PC-3 (cell line): Measurements from ENCODE around the gene ENTPD2. TPM values are rescaled to one million over a fixed set of nuclear protein-coding genes. Genes with fewer than 3 reads are reported as not detected.

Source experiments
- ATAC-seq: fragments of 200-7000 bp; cut with Tn5 transposase; 2 replicates; pipeline ENCODE4 v1.9.1; 2020; ENCODE audit warnings: mild to moderate bottlenecking, moderate library complexity
- BruUV-seq: library from RNA; stranded (reverse); fragments of 400-500 nt; replicated peaks from 2 replicates; lab custom pipeline; 2021; lab: Mats Ljungman, UMichigan
- CTCF ChIA-PET: fragments of 300-600 bp; sonication (Branson Sonifier 250); formaldehyde crosslinking; loops from one replicate; lab custom pipeline; 2022; ENCODE audit warnings: antibody characterized with exemption; lab: Charles Lee
- POLR2A ChIA-PET: fragments of 300-600 bp; sonication (Branson Sonifier 250); formaldehyde crosslinking; loops from one replicate; lab custom pipeline; 2022; ENCODE audit warnings: antibody characterized with exemption; ENCODE audit not compliant: unreplicated experiment; lab: Charles Lee
- DNase-seq: peaks from one replicate; pipeline ENCODE4 v3.0.0-alpha.2; 2015
- H2AFZ ChIP-seq: fragments of 300-600 bp; sonication (generic); 2 replicates; pipeline ENCODE4 v1.6.0; 2016; ENCODE audit warnings: antibody characterized with exemption, low read length
- H3F3A ChIP-seq: fragments of 300-600 bp; sonication (generic); one replicate; pipeline ENCODE4 v1.6.0; 2017; ENCODE audit warnings: antibody characterized with exemption, low read length, control low read depth, mild to moderate bottlenecking; ENCODE audit not compliant: unreplicated experiment
- H3K27ac ChIP-seq: fragments of 300-600 bp; sonication (generic); 2 replicates; pipeline ENCODE4 v1.5.1; 2016; ENCODE audit warnings: mild to moderate bottlenecking, low read length
- H3K27me3 ChIP-seq: fragments of 300-600 bp; sonication (generic); 2 replicates; pipeline ENCODE4 v1.6.1; 2016; ENCODE audit warnings: low read length, mixed read lengths
- H3K36me3 ChIP-seq: fragments of 300-600 bp; sonication (generic); 2 replicates; pipeline ENCODE4 v1.6.1; 2016; ENCODE audit warnings: low read depth, mixed run types, low read length, mixed read lengths
- H3K4me1 ChIP-seq: fragments of 300-600 bp; sonication (generic); 2 replicates; pipeline ENCODE4 v1.5.1; 2016; ENCODE audit warnings: low read length; ENCODE audit not compliant: insufficient read depth
- H3K4me2 ChIP-seq: fragments of 300-600 bp; sonication (generic); 2 replicates; pipeline ENCODE4 v1.6.0; 2016; ENCODE audit warnings: low read length
- H3K4me3 ChIP-seq: fragments of 300-600 bp; sonication (generic); 2 replicates; pipeline ENCODE4 v1.5.1; 2016; ENCODE audit warnings: mild to moderate bottlenecking, low read length, mixed read lengths
- H3K79me2 ChIP-seq: fragments of 300-600 bp; sonication (generic); 2 replicates; pipeline ENCODE4 v1.6.1; 2017; ENCODE audit warnings: low read length, mixed read lengths
- H3K9ac ChIP-seq: fragments of 300-600 bp; sonication (generic); 2 replicates; pipeline ENCODE4 v1.6.0; 2016; ENCODE audit warnings: mild to moderate bottlenecking, low read length
- H3K9me2 ChIP-seq: fragments of 300-600 bp; sonication (generic); replicated peaks from 2 replicates; pipeline ENCODE4 v1.6.1; 2016; ENCODE audit warnings: mixed run types, low read length, mixed read lengths
- H3K9me3 ChIP-seq: fragments of 300-600 bp; sonication (generic); 2 replicates; pipeline ENCODE4 v1.6.1; 2016; ENCODE audit warnings: low read length, mixed read lengths
- H4K20me1 ChIP-seq: fragments of 300-600 bp; sonication (generic); 2 replicates; pipeline ENCODE4 v1.6.1; 2016; ENCODE audit warnings: low read length, mixed read lengths
- EZH2 ChIP-seq: fragments of 300-600 bp; sonication (generic); IDR thresholded peaks from one replicate; pipeline ENCODE4 v1.6.1; 2017; ENCODE audit warnings: antibody characterized with exemption, mild to moderate bottlenecking, low read length; ENCODE audit not compliant: unreplicated experiment
- EZH2phosphoT487 ChIP-seq: fragments of 300-600 bp; sonication (generic); IDR thresholded peaks from 2 replicates; pipeline ENCODE4 v1.6.1; 2018; ENCODE audit warnings: mild to moderate bottlenecking, antibody characterized with exemption, low read length, borderline replicate concordance
- intact Hi-C: fragments of 100-400 bp; cut with micrococcal nuclease; formaldehyde crosslinking; loops from 2 replicates; pipeline ENCODE4 v1.9.0; 2023
- total RNA-seq: library from RNA; depleted of rRNA; stranded (reverse); fragments of >200 nt; gene quantifications from 2 replicates; pipeline ENCODE4 v1.2.3, GENCODE V29; 2014
- TF ChIP-seq, protein P1 (sequence below): fragments of 300-600 bp; sonication (generic); conservative IDR thresholded peaks from 2 replicates; pipeline ENCODE4 v1.5.1; 2017; ENCODE audit warnings: antibody characterized with exemption, low read depth, mild to moderate bottlenecking, low read length

ENTPD2 gene
- total RNA-seq, 1 experiment from 2014 or later, result 1.3 TPM

DNA sequence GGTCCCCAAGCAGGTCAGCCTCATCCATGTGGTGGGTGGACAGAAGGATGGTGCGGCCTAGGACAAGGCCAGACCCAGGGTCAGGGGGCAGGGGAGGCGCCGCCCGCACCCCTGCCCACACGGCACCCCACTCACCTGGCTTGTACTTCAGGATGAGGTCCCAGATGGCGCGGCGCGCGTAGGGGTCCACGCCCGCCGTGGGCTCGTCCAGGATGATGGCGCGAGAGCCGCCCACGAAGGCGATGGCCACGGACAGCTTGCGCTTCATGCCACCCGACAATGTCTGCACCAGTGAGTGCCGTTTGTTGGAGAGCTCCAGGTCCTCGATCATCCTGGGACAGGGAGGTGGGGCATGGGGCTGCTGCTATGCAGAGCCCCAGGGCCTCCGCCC is 38.3 kb downstream of the ENTPD2 start:
- POLR2A ChIA-PET, result no interaction called here
- DNase-seq (no peak), ATAC-seq (no peak)
- Histone ChIP-seq H3K79me2 (no peaks in the 10 kb centered on the region), H3K4me1 (no peaks in the 10 kb centered on the region), H3K9ac (no peak overlapping the region), H3K4me3 (no peak overlapping the region), H3K9me2 (no peaks in the 10 kb centered on the region), H3F3A (no peaks in the 10 kb centered on the region), H2AFZ (no peak overlapping the region), H3K9me3 (no peaks in the 10 kb centered on the region), H3K36me3 (no peaks in the 10 kb centered on the region), H3K27ac (no peak overlapping the region), H3K4me2 (no peak overlapping the region), H3K27me3 (no peaks in the 10 kb centered on the region), H4K20me1 (no peaks in the 10 kb centered on the region)
- CTCF ChIA-PET, result no interaction called here
- intact Hi-C loops, result no loop called here
- BruUV-seq, result TSS peak; percentile 20
- no peak for TF ChIP-seq EZH2phosphoT487
- TF ChIP-seq, protein P1, sequence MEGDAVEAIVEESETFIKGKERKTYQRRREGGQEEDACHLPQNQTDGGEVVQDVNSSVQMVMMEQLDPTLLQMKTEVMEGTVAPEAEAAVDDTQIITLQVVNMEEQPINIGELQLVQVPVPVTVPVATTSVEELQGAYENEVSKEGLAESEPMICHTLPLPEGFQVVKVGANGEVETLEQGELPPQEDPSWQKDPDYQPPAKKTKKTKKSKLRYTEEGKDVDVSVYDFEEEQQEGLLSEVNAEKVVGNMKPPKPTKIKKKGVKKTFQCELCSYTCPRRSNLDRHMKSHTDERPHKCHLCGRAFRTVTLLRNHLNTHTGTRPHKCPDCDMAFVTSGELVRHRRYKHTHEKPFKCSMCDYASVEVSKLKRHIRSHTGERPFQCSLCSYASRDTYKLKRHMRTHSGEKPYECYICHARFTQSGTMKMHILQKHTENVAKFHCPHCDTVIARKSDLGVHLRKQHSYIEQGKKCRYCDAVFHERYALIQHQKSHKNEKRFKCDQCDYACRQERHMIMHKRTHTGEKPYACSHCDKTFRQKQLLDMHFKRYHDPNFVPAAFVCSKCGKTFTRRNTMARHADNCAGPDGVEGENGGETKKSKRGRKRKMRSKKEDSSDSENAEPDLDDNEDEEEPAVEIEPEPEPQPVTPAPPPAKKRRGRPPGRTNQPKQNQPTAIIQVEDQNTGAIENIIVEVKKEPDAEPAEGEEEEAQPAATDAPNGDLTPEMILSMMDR, result no peak
- no peak for TF ChIP-seq EZH2

DNA sequence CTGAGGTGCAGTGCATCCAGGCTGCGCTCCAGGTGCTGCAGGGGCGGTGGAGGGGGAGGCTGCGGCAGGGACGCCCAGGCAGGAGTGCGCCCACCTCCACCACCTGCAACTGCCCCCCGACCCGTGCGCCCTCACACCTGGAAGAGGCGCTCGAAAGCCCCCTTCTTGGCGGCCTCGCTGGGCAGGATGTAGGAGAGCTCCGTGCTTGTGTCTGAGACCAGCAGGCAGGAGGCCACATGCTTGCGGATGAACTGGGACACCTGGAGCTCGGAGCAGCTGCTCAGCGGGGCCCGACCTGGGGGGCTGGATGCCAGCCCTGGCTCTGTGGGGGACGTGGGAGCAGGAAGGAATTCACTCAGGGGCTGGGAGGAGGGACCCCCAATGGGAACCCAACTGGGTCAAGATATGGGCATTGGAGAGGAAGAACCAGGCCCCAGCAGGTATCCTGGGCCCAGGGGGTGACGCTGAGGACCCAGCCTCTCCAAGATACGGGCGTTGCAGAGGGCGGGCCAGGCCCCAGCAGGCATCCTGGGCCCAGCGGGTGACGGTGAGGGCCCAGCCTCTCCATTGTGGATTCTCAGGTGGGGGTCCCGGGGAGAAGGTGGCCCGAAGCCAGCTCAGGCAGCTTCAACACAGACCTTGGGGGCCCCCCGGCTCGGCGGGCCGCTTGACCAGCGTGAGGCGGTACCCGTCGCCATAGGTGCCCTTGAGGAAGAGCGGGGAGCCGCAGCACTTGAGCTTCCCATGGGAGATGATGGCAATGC is 38.9 kb downstream of the ENTPD2 start:
- ATAC-seq (no peak), DNase-seq (no peak)
- no peaks in the 10 kb centered on the region for H4K20me1 ChIP-seq
- no peaks in the 10 kb centered on the region for H3K27me3 ChIP-seq
- no peaks in the 10 kb centered on the region for H3K4me1 ChIP-seq
- no peaks in the 10 kb centered on the region for H3K9me2 ChIP-seq
- H3K36me3 ChIP-seq, result no peaks in the 10 kb centered on the region
- no peaks in the 10 kb centered on the region for H3F3A ChIP-seq
- no peak overlapping the region for H3K9ac ChIP-seq
- no peak overlapping the region for H3K4me3 ChIP-seq
- H3K79me2 ChIP-seq, result no peaks in the 10 kb centered on the region
- H3K9me3 ChIP-seq, result no peaks in the 10 kb centered on the region
- no TSS peak for BruUV-seq
- H3K27ac ChIP-seq, result no peak overlapping the region
- TF ChIP-seq EZH2 (no peak), EZH2phosphoT487 (no peak)
- TF ChIP-seq, protein P1, result no peak
- CTCF ChIA-PET, result no interaction called here
- POLR2A ChIA-PET, result no interaction called here
- no peak overlapping the region for H3K4me2 ChIP-seq
- intact Hi-C loops, result no loop called here
- no peak overlapping the region for H2AFZ ChIP-seq

DNA sequence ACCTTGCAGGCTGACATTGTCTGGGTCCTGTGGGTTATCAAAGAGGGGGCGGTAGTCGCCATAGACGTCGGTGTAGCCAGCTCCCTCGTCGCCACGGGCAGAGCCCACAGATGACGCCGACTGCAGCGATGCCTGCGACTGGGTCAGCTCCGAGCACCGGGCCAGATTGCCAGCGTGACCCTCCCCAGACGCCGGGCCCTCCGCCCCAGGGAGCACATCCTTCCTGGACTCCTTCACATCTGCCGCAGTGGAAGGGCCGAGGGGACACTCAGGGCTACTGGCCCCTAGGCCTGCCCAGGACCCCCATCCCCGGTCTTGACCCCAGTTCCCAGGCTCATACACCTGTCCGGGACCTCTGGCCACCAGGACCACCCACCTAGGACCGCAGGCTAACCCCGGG is 39.7 kb downstream of the ENTPD2 start:
- no peaks in the 10 kb centered on the region for H3K9me2 ChIP-seq
- intact Hi-C loops, result no loop called here
- no peaks in the 10 kb centered on the region for H3K79me2 ChIP-seq
- no peaks in the 10 kb centered on the region for H3K9me3 ChIP-seq
- no peaks in the 10 kb centered on the region for H3F3A ChIP-seq
- no peak overlapping the region for H3K4me2 ChIP-seq
- DNase-seq (no peak), ATAC-seq (no peak)
- no peaks in the 10 kb centered on the region for H4K20me1 ChIP-seq
- H3K27ac ChIP-seq, result no peak overlapping the region
- POLR2A ChIA-PET, result no interaction called here
- H3K36me3 ChIP-seq, result no peaks in the 10 kb centered on the region
- H3K9ac ChIP-seq, result no peak overlapping the region
- H3K27me3 ChIP-seq, result no peaks in the 10 kb centered on the region
- no peak overlapping the region for H2AFZ ChIP-seq
- BruUV-seq, result no TSS peak
- CTCF ChIA-PET, result no interaction called here
- TF ChIP-seq EZH2 (no peak), EZH2phosphoT487 (no peak)
- TF ChIP-seq, protein P1, result no peak
- H3K4me1 ChIP-seq, result no peaks in the 10 kb centered on the region
- no peak overlapping the region for H3K4me3 ChIP-seq
